ENCODE measurements around the gene TRIO.

Gene TRIO

DNA sequence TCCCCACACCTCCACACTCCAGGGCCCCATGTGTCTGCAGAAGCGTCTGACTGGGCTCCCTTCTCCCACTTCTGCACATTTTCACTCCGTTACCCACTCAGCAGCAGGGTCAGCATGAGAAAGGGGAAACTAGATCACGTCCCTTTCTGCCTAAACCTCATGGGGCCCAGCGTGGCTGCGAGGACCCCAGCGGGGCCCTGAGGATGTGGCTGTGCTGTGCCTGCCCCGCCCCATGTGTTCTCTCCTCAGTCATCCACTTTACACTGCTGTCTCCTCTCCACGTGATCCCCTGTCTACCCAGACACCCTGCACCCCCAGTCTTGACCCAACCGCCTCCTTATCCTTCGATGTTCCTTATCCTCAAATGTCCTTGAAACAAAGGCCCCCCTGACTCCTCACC lies 378.6 kb downstream of the TRIO start:
- Histone ChIP-seq H3K4me2 (peak overlapping the region; percentile 50), H3K9me3 (peaks cover 9% of the 10 kb centered on the region)

GRCh38 chr5:14522721-14523120 lies 379.6 kb downstream of the TRIO start:
- H3K9ac ChIP-seq: no peak overlapping the region
- H3K4me1 ChIP-seq: peaks cover 21% of the 10 kb centered on the region
- no peak for TF ChIP-seq Cebpa-rat (IDR thresholded peaks at IDR 0.05)

More for the DNA sequence above, 378.6 kb downstream of the TRIO start:
- Histone ChIP-seq H3K9ac (no peak overlapping the region), H4K20me1 (no peaks in the 10 kb centered on the region), H3K27me3 (no peaks in the 10 kb centered on the region), H3K36me3 (no peaks in the 10 kb centered on the region), H3K27ac (no peak overlapping the region), H3K4me3 (no peak overlapping the region), H3K4me1 (peaks cover 21% of the 10 kb centered on the region)
- TF ChIP-seq Cebpa-rat (IDR thresholded peaks at IDR 0.05): no peak

DNA sequence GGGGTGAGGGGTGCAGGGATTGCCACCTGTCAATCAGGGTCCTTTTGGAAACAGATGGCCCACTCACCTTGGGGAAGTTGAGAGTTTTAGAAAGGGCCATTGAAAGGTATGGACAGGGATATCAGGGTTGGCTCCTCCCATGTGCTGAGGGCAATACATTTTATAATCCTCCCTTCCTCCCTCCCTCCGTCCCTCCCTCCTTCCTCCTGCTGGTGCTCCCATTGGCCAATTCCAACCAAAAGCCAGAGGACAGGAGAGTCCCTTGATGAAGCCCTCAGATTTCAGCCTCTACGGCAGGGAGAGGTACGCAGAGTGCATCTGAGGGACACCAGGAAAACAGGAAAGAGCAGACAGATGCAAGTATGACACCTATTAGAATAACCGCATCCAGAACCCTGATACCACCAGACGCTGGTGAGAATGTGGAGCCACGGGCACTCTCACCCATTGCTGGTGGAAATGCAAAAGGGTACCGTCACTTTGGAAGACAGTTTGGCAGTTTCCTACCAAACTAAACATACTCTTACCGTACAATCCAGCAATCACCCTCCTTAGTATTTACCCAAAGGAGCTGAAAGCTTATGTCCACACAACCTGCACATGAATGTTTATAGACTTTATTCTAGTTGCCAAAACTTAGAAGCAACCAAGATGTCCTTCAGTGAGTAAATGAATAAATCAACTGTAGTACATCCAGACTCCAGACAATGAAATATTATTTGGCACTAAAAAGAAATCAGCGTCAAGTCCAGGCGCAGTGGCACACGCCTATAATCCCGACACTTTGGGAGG lies 380.3 kb downstream of the TRIO start:
- no peaks in the 10 kb centered on the region for H4K20me1 ChIP-seq
- H3K9ac ChIP-seq: no peak overlapping the region
- H3K9me3 ChIP-seq: peaks cover 7% of the 10 kb centered on the region
- H3K4me1 ChIP-seq: peaks cover 21% of the 10 kb centered on the region
- no peak for TF ChIP-seq Cebpa-rat (IDR thresholded peaks at IDR 0.05)
- H3K36me3 ChIP-seq: no peaks in the 10 kb centered on the region
- no peak overlapping the region for H3K27ac ChIP-seq
- no peak overlapping the region for H3K4me3 ChIP-seq
- H3K27me3 ChIP-seq: no peaks in the 10 kb centered on the region
- H3K4me2 ChIP-seq: no peak overlapping the region

More at GRCh38 chr5:14522721-14523120, 379.6 kb downstream of the TRIO start:
- Histone ChIP-seq H3K36me3 (no peaks in the 10 kb centered on the region), H3K27ac (no peak overlapping the region), H4K20me1 (no peaks in the 10 kb centered on the region), H3K9me3 (peaks cover 8% of the 10 kb centered on the region), H3K27me3 (no peaks in the 10 kb centered on the region), H3K4me2 (no peak overlapping the region), H3K4me3 (no peak overlapping the region)

DNA sequence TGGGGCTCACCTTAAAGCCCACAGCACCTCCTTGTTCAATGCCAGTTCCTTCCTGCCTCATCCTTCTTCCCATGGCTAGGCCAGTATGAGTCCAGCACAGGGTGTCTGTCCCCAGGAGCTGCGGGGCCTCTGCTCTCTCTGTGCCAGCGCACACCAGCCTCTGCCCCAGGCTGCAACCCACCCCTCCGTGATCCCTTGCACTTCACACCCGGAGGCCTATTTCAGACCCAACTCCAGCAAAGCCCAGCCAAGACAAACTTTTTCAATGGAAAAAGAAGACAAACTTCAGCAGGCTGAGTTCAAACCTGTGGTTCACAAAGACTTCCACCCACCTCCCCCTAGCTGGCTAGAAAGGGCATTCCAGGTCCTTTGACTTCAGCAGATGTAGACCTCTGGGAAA lies 382.3 kb downstream of the TRIO start:
- no peak overlapping the region for H3K4me3 ChIP-seq
- H3K27ac ChIP-seq: no peak overlapping the region
- H4K20me1 ChIP-seq: no peaks in the 10 kb centered on the region
- TF ChIP-seq Cebpa-rat (IDR thresholded peaks at IDR 0.05): no peak
- no peak overlapping the region for H3K9ac ChIP-seq
- no peaks in the 10 kb centered on the region for H3K9me3 ChIP-seq
- peaks cover 18% of the 10 kb centered on the region for H3K4me1 ChIP-seq
- H3K27me3 ChIP-seq: no peaks in the 10 kb centered on the region
- no peak overlapping the region for H3K4me2 ChIP-seq
- H3K36me3 ChIP-seq: no peaks in the 10 kb centered on the region

DNA sequence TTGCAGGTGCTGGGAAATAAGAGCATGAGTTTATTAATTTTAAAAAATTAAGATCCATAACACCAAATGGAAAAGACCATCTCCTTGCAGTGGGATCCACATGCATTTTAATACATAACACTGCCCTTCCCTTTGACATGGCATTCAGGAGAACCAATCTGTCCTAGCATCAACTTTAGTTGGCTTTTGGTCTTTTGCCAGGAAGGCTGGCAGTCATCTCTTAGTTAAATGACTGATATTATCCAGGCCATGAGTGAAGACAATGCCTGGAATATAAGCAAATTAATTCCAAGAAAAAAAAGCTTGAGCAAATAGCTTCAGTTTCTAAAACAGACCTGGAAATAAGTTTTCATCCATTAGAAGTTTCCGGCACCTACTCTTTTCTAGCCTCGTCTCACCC lies 383.4 kb downstream of the TRIO start:
- Histone ChIP-seq H3K27ac (no peak overlapping the region), H4K20me1 (no peaks in the 10 kb centered on the region), H3K4me3 (no peak overlapping the region), H3K4me2 (no peak overlapping the region), H3K9me3 (no peaks in the 10 kb centered on the region), H3K36me3 (no peaks in the 10 kb centered on the region), H3K27me3 (no peaks in the 10 kb centered on the region), H3K4me1 (peaks cover 7% of the 10 kb centered on the region), H3K9ac (no peak overlapping the region)
- no peak for TF ChIP-seq Cebpa-rat (IDR thresholded peaks at IDR 0.05)

GRCh38 chr5:14528115-14528514 lies 385.0 kb downstream of the TRIO start:
- Histone ChIP-seq H3K4me2 (no peak overlapping the region), H4K20me1 (no peaks in the 10 kb centered on the region), H3K27me3 (no peaks in the 10 kb centered on the region), H3K4me3 (no peak overlapping the region), H3K27ac (no peak overlapping the region), H3K4me1 (no peaks in the 10 kb centered on the region), H3K36me3 (no peaks in the 10 kb centered on the region), H3K9me3 (no peaks in the 10 kb centered on the region), H3K9ac (no peak overlapping the region)
- TF ChIP-seq Cebpa-rat (IDR thresholded peaks at IDR 0.05): no peak

- Histone ChIP-seq H3K27ac (no peak overlapping the region), H3K4me2 (no peak overlapping the region), H3K36me3 (no peaks in the 10 kb centered on the region), H3K4me3 (no peak overlapping the region), H3K4me1 (peaks cover under 1% of the 10 kb centered on the region), H3K9ac (no peak overlapping the region), H3K27me3 (no peaks in the 10 kb centered on the region), H3K9me3 (no peaks in the 10 kb centered on the region), H4K20me1 (no peaks in the 10 kb centered on the region)
- no peak for TF ChIP-seq Cebpa-rat (IDR thresholded peaks at IDR 0.05)
Observed at GRCh38 chr5:14528926-14529325, 385.8 kb downstream of the TRIO start.

DNA sequence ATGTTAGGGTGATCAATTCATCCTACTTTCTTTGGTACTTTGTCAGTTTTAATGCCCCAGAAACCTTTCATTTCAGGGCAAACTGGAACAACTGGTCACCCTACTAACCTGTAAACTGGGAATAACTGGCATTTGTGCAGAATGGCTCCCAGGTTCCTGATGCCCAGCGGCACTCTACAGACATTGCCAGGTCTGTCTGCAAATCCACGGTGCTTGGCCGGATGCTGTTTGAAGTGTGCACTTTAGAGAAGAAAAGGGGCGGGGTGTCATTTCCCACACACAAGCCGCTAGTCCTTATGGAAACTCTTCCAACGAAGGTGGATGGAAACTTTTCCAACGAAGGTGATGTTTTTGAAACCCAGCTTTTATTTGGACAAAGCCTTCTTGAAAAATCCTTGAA lies 388.5 kb downstream of the TRIO start:
- Histone ChIP-seq H3K4me1 (peaks cover 17% of the 10 kb centered on the region), H3K4me3 (no peak overlapping the region), H3K27ac (no peak overlapping the region), H4K20me1 (no peaks in the 10 kb centered on the region), H3K4me2 (no peak overlapping the region), H3K36me3 (no peaks in the 10 kb centered on the region), H3K9me3 (no peaks in the 10 kb centered on the region), H3K9ac (no peak overlapping the region), H3K27me3 (no peaks in the 10 kb centered on the region)
- TF ChIP-seq Cebpa-rat (IDR thresholded peaks at IDR 0.05): no peak

DNA sequence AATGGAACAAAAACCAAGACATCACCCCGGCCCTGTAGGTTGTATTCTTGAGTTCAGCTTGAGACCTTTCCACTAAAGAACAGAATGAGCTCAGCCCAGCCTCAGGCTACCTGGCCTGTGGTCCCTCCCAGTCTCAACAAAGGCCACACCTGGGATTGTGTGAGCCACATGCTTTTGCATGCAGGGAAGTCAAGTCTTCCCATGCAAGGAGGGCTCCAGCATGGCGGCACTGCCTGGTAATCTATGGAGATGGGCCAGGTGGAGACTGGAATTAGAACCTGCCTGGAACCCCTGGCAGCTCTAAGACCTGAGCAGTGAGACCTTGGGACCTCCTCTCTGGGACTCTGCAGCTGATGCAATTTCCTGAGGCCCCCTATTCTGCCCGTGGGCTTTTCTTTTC lies 389.0 kb downstream of the TRIO start:
- H3K4me2 ChIP-seq: no peak overlapping the region
- H3K4me3 ChIP-seq: no peak overlapping the region
- no peak overlapping the region for H3K9ac ChIP-seq
- peaks cover 17% of the 10 kb centered on the region for H3K4me1 ChIP-seq
- TF ChIP-seq Cebpa-rat (IDR thresholded peaks at IDR 0.05): no peak
- H3K36me3 ChIP-seq: no peaks in the 10 kb centered on the region
- no peaks in the 10 kb centered on the region for H3K9me3 ChIP-seq
- no peaks in the 10 kb centered on the region for H3K27me3 ChIP-seq
- H4K20me1 ChIP-seq: no peaks in the 10 kb centered on the region
- H3K27ac ChIP-seq: no peak overlapping the region

- no peaks in the 10 kb centered on the region for H3K36me3 ChIP-seq
- H3K27ac ChIP-seq: no peak overlapping the region
- H3K4me2 ChIP-seq: peak overlapping the region; percentile 69
- no peak overlapping the region for H3K4me3 ChIP-seq
- no peak overlapping the region for H3K9ac ChIP-seq
- no peaks in the 10 kb centered on the region for H4K20me1 ChIP-seq
- TF ChIP-seq Cebpa-rat (IDR thresholded peaks at IDR 0.05): no peak
- H3K4me1 ChIP-seq: peaks cover 17% of the 10 kb centered on the region
- H3K9me3 ChIP-seq: no peaks in the 10 kb centered on the region
- H3K27me3 ChIP-seq: no peaks in the 10 kb centered on the region
Observed at GRCh38 chr5:14534773-14535172, 391.6 kb downstream of the TRIO start.

Measured in BLaER1 (cell line).